T follicular helper cell (primary cell): ENCODE results near the gene SEH1L.
"Not testable (repeated sequence)": the region's sequence is repeated elsewhere in the genome, so short reads cannot be mapped to it uniquely, and the experiment has no call there.

Experiments
- DNase-seq: peaks from one replicate; pipeline ENCODE4 v3.0.0-alpha.2; 2020; ENCODE audit warnings: low read depth

Gene SEH1L

DNA sequence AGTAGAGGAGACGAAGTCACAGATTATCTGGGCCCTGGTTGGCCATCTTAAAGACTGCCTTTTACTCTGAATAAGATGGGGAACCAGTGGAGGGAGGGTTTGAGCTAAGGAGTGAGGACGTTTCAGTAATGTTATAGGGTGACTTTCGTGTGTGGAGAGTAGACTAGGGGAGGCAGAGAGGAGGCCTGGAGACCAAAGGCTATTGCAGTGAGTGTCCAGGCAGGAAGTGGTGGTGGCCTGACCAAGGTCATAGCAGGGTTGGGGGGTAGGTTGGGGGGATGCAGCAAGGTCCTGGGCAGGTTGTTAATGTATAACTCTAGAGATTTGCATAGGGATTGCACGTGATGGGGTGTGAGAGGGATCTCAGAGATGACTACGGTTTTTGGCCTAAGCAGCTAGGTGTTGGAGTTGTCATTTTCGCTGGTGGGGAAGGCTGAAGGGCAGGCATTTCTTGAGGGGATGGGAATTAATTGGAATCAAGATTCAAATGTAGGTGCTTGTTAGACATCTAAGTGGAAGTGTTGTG, 48.2 kb downstream of the SEH1L start:
- DNase-seq, result no peak

GRCh38 chr18:12996661-12997292, 49.0 kb downstream of the SEH1L start:
- no peak for DNase-seq

DNA sequence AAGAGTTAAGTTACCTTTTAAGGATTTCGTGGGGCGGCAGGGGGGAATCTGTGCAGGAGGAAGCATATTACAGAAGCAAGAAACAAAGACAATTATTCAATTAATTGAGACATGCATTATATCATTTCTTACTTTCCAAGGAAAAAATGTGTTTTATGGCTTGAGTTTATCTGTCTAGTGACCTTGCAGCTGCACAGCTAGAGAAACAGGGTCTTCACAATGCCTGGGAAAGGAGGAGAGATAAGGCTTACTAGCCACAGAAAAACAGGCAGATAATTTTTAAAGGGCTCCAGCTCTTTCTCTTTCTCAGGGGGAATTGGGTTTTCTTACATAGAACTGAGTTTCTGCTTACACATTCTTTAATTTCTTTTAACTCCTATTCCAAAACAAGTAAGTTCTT, 49.5 kb downstream of the SEH1L start:
- DNase-seq, result not testable (repeated sequence)

DNA sequence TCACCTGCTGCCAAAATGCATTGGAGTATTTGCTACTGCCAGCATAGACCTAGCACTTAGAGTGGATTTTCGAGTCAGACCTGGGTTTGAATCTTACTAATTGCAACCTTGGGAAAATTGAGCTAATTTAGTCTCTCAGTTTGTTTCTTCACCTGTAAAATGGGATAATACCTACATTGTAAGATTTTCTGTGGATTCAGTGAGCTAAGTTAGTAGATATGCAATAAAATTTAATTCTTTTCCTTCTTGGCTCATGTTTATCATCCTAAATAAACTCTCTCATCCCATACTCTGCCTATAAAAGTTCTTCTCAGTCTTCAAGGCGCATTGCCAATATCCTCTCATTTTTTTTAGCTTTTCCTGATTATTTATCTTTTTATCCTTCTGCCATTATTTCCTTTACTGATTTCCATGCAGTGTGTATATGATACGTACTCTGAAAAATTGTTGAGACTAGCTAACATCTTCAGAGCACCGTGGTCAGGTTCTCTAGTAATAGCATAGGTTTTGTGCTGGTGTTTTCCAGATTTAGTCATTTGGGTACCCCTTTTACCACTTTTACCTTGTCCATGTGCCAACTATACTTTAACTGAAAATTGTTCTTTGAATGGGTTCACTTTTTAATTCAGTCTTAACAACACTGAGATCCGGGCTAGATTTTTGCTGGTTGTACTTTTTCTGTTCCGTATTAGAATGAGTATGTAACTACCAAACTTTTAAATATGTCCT, 50.7 kb downstream of the SEH1L start:
- no peak for DNase-seq

DNA sequence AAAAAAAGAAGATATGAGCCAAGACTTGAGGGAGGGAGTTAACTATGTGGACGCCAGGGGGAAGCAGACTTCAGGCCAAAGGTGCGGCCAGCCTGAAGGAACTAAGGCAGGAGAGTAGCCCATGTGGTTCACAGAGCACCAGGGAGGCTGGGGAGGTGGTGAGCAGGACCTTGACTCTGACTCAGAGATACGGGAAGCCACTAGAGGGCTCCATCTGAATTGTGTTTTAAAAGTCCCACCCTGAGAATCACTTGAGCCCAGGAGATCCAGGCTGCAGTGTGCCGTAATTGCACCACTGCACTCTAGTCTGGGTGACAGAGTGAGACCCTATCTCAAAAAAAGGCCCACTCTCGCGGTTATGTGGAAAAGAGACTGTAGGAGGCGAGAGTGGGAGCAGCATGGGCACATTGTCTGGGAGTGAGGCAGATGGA, 55.7 kb downstream of the SEH1L start:
- DNase-seq, result no peak

GRCh38 chr18:13004396-13004795, 56.6 kb downstream of the SEH1L start:
- no peak for DNase-seq

- no peak for DNase-seq
Measured at GRCh38 chr18:13005289-13005688, 57.5 kb downstream of the SEH1L start.

GRCh38 chr18:13006531-13007247, 58.9 kb downstream of the SEH1L start:
- no peak for DNase-seq

DNA sequence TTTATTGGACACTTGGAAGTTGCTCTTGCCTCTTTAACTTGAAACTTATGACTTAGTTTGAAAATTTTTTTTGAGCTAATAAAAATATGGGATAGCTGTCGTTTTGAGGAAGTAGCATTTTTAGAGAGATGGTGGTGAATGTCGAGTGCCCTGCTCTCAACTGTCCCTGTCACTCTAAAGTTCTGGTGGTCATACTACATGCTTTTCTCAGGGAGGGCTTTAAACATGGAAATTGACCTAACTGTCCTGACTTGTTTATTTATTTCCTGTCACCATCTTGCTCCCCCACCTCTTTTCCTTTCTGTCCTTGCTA, 59.4 kb downstream of the SEH1L start:
- no peak for DNase-seq

GRCh38 chr18:13011719-13012118, 63.9 kb downstream of the SEH1L start:
- no peak for DNase-seq

GRCh38 chr18:13014232-13014631, 66.4 kb downstream of the SEH1L start:
- no peak for DNase-seq

DNA sequence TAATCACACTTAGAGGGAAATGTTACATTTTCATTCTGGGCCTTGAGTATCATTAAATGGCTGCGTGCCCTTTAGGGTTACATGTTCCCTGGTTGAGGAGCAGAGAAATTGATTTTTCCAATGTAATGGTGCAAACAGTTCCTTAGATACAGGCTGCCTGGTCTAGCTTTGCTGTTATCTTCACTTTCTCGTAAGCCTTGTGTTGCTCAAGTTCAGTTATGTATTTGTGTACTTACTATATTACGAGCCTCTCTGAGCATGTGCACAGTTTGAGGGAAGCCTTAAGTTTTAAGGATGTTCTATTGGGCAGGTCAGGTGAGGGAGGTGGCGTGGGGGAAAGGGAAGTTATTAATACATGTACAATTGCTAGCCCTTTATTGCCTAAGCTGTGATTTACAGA, 67.0 kb downstream of the SEH1L start:
- DNase-seq, result no peak

GRCh38 chr18:13017247-13017875, 69.5 kb downstream of the SEH1L start:
- no peak for DNase-seq

- DNase-seq, result no peak
Measured at GRCh38 chr18:13018374-13018773, 70.6 kb downstream of the SEH1L start.

DNA sequence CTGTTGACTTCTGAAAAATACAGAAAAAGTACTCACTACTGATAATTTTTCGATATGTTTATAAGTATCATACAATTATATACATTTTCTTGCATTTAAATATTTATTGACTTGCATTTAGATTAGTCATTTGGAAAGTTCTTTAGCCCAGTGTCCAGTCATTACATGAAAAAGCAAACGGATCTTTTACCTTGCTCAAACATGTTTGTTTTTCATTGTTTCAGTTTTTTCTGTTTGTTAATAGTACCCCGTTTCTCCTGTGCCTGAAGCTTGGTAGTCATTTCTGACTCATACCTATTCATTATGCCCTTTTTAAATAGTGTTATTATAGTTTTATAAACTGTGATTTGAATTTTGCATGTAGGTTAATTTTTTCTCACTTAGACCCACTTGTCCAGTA, 71.5 kb downstream of the SEH1L start:
- no peak for DNase-seq

DNA sequence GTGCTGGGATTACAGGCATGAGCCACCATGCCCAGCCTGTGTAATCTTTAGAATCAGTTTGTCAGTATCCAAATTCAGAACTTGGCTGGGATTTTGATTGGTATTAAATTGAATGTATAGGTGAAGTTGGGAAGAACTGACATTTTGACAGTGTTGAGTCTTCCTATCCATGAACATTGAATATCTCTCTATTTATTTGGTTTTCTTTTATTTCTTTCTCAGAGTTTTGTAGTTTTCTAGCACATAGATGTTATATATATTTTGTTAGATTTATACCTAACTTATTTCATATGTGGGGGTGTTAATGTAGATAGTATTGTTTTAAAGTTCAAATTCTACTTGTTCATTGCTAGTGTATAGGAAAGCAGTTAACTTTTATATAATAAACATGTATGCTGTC, 74.8 kb downstream of the SEH1L start:
- DNase-seq, result no peak

DNA sequence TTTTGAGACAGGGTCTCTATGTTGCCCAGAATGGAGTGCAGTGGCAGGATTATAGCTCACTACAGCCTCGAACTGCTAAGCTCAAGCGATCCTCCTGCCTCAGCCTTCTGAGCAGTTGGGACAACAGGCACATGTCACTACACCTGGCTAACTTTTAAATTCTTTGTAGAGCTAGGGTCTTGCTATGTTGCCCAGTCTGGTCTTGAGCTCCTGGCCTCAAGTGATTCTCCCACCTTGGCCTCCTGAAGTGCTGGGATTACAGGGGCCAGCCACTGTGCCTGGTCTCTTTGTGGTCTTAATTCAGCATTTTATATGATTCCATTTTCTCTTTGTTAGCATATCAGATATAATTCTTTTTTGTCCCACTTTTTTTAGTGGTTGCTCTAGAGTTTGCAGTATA, 77.4 kb downstream of the SEH1L start:
- DNase-seq, result no peak

DNA sequence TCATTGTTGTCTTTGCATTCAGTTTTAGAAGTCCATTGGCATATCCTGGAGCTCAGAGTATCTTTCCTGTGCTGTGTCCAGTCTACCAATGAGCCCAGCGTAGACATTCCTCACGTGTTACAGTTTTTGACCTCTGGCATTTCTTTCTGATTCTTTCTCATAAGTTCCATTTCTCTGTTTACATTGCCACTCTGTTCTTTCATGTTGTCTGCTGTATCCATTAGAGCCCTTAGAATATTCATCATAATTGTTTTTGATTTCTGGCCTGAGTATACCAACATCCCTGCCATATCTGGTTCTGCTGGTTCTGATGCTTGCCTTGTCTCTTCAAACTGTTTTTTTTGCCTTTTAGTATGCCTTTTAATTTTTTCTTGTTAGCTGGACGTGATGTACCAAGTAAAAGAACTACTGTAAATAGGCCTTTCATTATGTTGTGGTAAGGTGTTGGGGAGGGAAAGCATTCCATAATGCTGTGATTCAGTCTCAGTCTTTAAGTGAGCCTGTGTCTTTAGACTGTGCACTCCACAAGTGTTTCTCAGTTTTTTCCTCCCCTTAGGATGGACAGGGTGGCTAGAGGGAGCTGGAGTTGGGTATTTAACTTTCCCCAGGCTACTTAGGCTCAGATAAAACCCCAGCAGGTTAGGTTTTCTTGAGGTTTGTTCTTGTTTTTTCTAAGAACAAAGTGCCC, 78.9 kb downstream of the SEH1L start:
- no peak for DNase-seq

DNA sequence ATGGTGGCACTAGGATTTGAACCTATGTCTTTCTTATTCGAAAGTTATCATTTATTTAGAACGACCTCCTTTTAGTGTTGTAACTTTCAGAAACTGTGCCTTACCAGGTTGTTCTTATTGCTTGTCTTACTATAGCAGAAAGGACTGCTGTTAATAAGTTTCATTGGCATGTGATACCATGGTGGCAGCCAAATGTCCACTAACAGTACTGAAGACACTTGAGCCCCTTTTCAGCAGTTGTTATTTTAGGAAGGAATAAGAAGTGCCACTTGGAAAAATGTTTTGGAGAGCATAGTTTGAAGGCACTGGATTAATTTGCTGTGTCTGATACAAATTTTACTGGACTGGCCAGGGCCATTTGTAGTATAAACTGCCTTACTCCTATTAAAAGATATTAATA, 81.1 kb downstream of the SEH1L start:
- DNase-seq, result no peak

GRCh38 chr18:13032173-13032572, 84.4 kb downstream of the SEH1L start:
- DNase-seq, result no peak

DNA sequence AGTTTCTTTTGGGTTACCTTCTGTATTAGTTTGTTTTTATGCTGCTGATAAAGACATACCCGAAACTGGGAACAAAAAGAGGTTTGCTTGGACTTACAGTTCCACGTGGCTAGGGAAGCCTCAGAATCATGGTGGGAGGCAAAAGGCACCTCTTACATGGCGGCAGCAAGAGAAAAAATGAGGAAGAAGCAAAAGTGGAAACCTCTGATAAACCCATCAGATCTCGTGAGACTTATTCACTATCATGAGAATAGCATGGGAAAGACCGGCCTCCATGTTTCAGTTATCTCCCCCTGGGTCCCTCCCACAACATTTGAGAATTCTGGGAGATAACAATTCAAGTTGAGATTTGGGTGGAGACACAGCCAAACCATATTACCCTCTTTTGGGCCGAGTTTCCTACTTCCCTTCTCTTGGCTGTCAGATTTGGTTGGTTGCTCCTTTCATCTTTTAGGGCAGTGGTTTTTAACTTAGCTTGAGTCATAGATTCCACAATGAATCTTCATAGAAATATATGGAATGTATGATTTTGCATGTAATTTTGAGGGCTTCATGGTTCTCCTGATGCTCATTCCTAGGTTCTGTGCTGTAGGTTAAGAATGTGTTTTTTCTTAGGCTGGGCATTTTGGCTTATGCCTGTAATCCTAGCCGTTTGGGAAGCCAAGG, 87.6 kb downstream of the SEH1L start:
- DNase-seq, result no peak
